ENCODE measurements around the gene MSMP. TPM values are rescaled to one million over a fixed set of nuclear protein-coding genes. Genes with fewer than 3 reads are reported as not detected.

Gene MSMP
- total RNA-seq, 6 donors from 2014 or later: 1.1 to 2.8 TPM; not detected in 4

DNA sequence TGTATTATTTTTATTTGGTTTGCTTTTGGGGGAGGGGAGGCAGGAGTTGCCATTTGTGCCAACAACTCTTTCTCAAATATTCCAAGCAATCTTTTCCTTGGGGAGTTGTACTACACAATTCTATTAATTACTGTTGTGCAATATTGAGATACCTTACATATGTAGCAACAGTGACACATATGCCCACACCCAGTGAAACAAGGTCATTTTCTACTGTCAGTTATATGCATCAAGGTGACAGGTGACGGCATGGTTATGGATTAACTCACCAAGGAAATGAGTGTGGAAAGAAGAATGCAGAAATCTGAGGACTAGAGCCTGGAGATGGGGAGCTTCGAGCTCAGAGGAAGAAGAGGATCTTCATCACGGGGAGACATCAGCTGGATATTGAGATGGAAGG, 17.9 kb upstream of the MSMP start:
- Histone ChIP-seq H3K9me3 (no peaks in the 10 kb centered on the region), H3K4me3 (no peak overlapping the region), H3K27ac (peak overlapping the region in 2 of 4 donors; percentile 63 to 82), H3K36me3 (no peaks in the 10 kb centered on the region), H3K27me3 (no peaks in the 10 kb centered on the region), H3K4me1 (peaks cover 20 to 23% (median 21%) of the 10 kb centered on the region in 4 donors)
- DNase-seq (no peak), ATAC-seq (ENCODE audit: low FRiP score in 2 of 2) (no peak)
- WGBS, 2 donors: 51 to 69% methylated on average over 3 of the region's 3 CpGs
- TF ChIP-seq EP300 (IDR thresholded peaks at IDR 0.05) (no peak), POLR2AphosphoS5 (IDR thresholded peaks at IDR 0.05) (no peak)
- TF ChIP-seq, protein P1, sequence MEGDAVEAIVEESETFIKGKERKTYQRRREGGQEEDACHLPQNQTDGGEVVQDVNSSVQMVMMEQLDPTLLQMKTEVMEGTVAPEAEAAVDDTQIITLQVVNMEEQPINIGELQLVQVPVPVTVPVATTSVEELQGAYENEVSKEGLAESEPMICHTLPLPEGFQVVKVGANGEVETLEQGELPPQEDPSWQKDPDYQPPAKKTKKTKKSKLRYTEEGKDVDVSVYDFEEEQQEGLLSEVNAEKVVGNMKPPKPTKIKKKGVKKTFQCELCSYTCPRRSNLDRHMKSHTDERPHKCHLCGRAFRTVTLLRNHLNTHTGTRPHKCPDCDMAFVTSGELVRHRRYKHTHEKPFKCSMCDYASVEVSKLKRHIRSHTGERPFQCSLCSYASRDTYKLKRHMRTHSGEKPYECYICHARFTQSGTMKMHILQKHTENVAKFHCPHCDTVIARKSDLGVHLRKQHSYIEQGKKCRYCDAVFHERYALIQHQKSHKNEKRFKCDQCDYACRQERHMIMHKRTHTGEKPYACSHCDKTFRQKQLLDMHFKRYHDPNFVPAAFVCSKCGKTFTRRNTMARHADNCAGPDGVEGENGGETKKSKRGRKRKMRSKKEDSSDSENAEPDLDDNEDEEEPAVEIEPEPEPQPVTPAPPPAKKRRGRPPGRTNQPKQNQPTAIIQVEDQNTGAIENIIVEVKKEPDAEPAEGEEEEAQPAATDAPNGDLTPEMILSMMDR (IDR thresholded peaks at IDR 0.05): no peak

DNA sequence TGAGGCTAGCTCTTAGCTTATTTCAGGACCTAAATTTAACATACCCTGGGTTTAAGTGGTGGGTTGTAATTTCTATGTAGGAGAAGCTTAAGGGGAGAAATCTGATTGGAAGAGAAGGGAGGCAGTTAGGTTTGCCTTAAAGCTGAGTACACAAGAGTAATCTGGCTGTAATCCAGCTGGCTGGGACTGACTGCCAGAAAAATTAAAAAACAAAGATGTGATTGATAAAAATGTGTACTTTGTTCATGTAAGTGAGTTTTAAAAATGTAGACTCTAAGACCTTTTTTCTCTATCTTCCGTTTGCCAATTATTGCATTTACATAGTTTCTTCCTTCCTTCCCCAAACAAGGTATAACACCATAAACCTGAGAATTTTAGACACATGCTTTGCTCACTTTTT, 17.5 kb upstream of the MSMP start:
- no peaks in the 10 kb centered on the region for H3K9me3 ChIP-seq
- 11 to 22% methylated on average over 1 of the region's 1 CpG for WGBS, 2 donors
- TF ChIP-seq POLR2AphosphoS5 (IDR thresholded peaks at IDR 0.05) (no peak), EP300 (IDR thresholded peaks at IDR 0.05) (no peak), POLR2A (IDR thresholded peaks at IDR 0.05) (no peak)
- TF ChIP-seq, protein P1 (IDR thresholded peaks at IDR 0.05): no peak
- ATAC-seq (ENCODE audit: low FRiP score in 2 of 2): no peak
- DNase-seq: no peak
- H3K4me1 ChIP-seq: peaks cover 20 to 23% (median 21%) of the 10 kb centered on the region in 4 donors
- H3K27ac ChIP-seq: peak overlapping the region; percentile 30 to 82 (median 57)
- H3K36me3 ChIP-seq: no peaks in the 10 kb centered on the region
- no peaks in the 10 kb centered on the region for H3K27me3 ChIP-seq
- H3K4me3 ChIP-seq: no peak overlapping the region

DNA sequence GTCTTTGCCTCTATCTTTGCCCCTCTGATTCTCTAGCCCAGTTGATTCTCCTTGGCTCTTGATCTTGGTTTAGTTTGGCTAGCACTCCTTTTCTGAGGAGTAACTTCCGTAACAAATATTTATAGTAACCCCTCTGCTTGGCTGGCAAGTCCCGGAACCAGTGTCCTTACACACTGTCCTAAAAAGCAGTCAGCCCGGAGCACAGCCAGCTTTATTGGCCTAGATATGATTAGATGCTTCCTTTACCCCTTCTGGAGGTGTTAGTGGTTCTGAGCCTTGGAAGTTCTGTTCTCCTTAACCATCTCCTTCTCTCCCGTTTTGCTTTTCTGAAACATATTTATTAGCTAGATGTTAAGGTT, 17.0 kb upstream of the MSMP start:
- ATAC-seq (ENCODE audit: low FRiP score in 2 of 2) (peak in 1 of 2 donors; percentile 54), DNase-seq (peak in 1 of 2 donors; percentile 47)
- Histone ChIP-seq H3K27me3 (no peaks in the 10 kb centered on the region), H3K27ac (peak overlapping the region; percentile 30 to 82 (median 57)), H3K9me3 (no peaks in the 10 kb centered on the region), H3K4me1 (peaks cover 20 to 23% (median 21%) of the 10 kb centered on the region in 4 donors), H3K36me3 (no peaks in the 10 kb centered on the region), H3K4me3 (no peak overlapping the region)
- 12 to 30% methylated on average over 4 of the region's 4 CpGs for WGBS, 2 donors
- TF ChIP-seq, protein P1 (IDR thresholded peaks at IDR 0.05): no peak
- TF ChIP-seq POLR2A (IDR thresholded peaks at IDR 0.05) (no peak), EP300 (IDR thresholded peaks at IDR 0.05) (no peak), POLR2AphosphoS5 (IDR thresholded peaks at IDR 0.05) (peak in 1 of 2 donors; percentile 11)

DNA sequence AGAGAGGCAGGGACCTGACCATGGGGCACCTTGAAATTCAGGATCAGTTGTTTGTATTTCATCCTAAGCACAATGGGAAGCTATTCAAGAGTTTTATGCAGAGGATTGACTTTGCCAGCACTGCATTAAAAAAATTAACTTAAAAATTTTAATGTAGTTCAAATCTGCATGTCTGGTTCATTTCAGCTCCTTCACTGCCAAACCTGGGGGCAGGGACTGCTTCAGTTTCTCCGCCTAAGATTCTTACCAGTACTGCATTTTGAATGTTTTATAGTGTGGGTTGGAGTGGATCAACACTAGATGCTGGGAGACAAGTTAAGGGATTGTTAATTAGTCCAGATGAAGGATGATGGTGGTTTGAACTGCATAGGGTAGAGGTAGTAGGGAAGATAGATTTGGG, 15.7 kb upstream of the MSMP start:
- TF ChIP-seq, protein P1 (IDR thresholded peaks at IDR 0.05): no peak
- TF ChIP-seq EP300 (IDR thresholded peaks at IDR 0.05) (no peak), POLR2AphosphoS5 (IDR thresholded peaks at IDR 0.05) (no peak), POLR2A (IDR thresholded peaks at IDR 0.05) (no peak)

DNA sequence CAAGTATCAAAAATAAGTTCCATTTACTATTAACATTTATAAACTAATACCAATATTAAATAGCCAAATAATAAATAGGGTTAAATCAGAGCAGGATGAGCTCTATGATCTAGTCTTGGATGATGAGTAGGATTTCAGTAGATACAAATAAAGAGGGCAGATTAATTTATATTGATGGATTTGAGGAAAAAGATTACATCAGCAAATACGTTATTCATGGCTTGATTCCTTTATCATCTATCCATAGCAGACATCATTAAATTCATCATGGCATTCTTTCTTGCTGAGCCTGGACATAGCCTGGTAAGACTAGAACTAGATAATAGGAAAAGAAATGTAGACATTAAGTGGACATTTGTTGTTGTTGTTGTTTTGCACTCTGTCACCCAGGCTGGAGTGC, 13.4 kb upstream of the MSMP start:
- no peaks in the 10 kb centered on the region for H3K36me3 ChIP-seq
- H3K9me3 ChIP-seq: no peaks in the 10 kb centered on the region
- H3K27ac ChIP-seq: no peak overlapping the region
- no peaks in the 10 kb centered on the region for H3K27me3 ChIP-seq
- WGBS, 2 donors: 93 to 100% methylated on average over 1 of the region's 1 CpG
- H3K4me1 ChIP-seq: peaks cover 17 to 22% (median 21%) of the 10 kb centered on the region in 4 donors
- TF ChIP-seq EP300 (IDR thresholded peaks at IDR 0.05): no peak
- TF ChIP-seq, protein P1 (IDR thresholded peaks at IDR 0.05): no peak
- no peak overlapping the region for H3K4me3 ChIP-seq
- DNase-seq (no peak), ATAC-seq (ENCODE audit: low FRiP score in 2 of 2) (no peak)

More for the DNA sequence above, 15.7 kb upstream of the MSMP start:
- 93 to 100% methylated on average over 1 of the region's 1 CpG for WGBS, 2 donors
- no peak for ATAC-seq (ENCODE audit: low FRiP score in 2 of 2)
- H3K4me1 ChIP-seq: peaks cover 17 to 23% (median 21%) of the 10 kb centered on the region in 4 donors
- no peaks in the 10 kb centered on the region for H3K27me3 ChIP-seq
- no peak for DNase-seq
- no peaks in the 10 kb centered on the region for H3K9me3 ChIP-seq
- no peak overlapping the region for H3K4me3 ChIP-seq
- no peaks in the 10 kb centered on the region for H3K36me3 ChIP-seq
- no peak overlapping the region for H3K27ac ChIP-seq
